GM12865 (cell line): ENCODE data around the gene LRIG1.
A peak's percentile ranks its signal among the peaks of the same experiment; 100 is the strongest.

Source experiments
- DNase-seq: peaks from one replicate; pipeline ENCODE4 v3.0.0; 2010; ENCODE audit warnings: low read depth
- H3K4me3 ChIP-seq: 2 replicates; pipeline ENCODE4 v1.5.1; 2011; ENCODE audit warnings: mild to moderate bottlenecking, low read depth, low read length, control low read depth
- TF ChIP-seq, protein P1 (sequence below): IDR thresholded peaks from 2 replicates; pipeline ENCODE4 v1.5.1; 2011; ENCODE audit warnings: low read length, control low read depth, low read depth, inconsistent platforms; ENCODE audit not compliant: insufficient read depth; ENCODE audit errors: missing control alignments

Gene LRIG1

DNA sequence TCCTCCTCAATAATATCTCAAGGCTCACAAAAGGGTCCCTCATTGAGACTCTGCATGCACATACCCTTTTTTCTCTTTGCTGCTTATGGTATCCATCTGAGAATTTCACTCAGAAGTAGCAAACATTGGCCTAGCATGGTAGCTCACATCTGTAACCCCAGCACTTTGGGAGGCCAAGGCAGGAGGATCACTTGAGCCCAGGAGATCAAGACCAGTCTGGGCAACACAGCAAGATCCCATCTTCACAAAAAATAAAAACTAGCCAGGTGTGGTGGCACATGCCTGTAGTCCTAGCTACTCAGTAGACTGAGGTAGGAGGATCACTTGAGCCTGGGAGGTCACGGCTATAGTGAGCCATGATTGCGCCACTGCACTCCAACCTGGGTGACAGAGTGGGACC, 11.7 kb downstream of the LRIG1 start:
- no peak overlapping the region for H3K4me3 ChIP-seq
- DNase-seq: no peak
- TF ChIP-seq, protein P1, sequence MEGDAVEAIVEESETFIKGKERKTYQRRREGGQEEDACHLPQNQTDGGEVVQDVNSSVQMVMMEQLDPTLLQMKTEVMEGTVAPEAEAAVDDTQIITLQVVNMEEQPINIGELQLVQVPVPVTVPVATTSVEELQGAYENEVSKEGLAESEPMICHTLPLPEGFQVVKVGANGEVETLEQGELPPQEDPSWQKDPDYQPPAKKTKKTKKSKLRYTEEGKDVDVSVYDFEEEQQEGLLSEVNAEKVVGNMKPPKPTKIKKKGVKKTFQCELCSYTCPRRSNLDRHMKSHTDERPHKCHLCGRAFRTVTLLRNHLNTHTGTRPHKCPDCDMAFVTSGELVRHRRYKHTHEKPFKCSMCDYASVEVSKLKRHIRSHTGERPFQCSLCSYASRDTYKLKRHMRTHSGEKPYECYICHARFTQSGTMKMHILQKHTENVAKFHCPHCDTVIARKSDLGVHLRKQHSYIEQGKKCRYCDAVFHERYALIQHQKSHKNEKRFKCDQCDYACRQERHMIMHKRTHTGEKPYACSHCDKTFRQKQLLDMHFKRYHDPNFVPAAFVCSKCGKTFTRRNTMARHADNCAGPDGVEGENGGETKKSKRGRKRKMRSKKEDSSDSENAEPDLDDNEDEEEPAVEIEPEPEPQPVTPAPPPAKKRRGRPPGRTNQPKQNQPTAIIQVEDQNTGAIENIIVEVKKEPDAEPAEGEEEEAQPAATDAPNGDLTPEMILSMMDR: no peak

DNA sequence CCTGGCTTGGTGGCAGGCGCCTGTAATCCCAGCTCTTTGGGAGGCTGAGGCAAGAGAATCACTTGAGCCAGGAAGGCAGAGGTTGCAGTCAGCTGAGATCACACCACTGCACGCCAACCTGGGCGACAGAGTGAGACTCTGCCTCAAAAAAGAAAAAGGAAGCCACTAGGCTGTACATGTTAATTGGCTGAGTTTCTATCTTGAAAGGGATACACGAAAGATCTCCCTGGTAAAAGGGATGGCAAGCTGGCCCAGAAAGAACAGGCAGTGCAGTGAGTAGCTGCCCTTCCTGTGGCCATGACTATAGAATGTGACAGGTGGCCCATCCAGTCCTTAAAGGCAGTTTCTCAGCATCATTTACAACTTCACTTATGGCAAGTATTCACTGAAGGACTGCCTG, 12.3 kb downstream of the LRIG1 start:
- TF ChIP-seq, protein P1: no peak
- H3K4me3 ChIP-seq: no peak overlapping the region
- peak; percentile 62 for DNase-seq

DNA sequence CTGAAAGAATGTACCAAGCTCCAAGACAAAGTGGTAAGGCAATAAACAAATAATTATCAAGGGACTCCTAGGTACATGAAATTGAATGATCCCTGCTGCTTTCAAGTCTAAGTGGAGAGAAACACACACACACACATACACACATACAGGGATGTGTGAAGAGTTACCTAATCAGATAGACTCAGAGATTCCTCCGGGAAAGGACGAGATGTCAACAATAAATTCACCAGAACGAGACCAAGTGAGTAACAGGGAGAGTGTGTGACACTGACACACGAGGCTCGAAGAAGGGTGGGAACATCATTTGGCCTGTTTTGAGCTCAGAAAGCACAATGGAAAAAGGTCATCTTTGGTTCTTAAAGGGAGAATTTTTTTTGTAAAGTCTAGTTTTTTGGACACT, 13.4 kb downstream of the LRIG1 start:
- H3K4me3 ChIP-seq: no peak overlapping the region
- TF ChIP-seq, protein P1: no peak
- DNase-seq: no peak

DNA sequence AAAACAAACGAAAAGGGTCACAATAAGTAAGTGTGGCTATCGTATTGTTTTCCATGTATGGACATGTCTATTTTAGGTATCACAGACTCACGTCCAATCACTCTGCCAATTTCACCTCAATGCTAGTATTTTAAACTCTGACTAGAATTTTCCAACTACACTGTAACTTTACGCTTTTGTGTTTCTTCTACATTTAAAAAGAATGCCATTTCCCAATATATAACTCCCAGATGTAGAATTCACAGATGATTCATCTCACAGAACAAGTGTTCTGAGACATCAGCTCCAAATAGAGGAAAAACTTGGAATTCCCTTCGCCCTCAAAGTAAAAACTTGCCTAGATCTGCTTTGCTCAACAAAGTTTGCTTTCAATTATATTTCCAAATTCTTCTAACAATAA, 14.2 kb downstream of the LRIG1 start:
- DNase-seq: no peak
- TF ChIP-seq, protein P1: no peak
- no peak overlapping the region for H3K4me3 ChIP-seq

DNA sequence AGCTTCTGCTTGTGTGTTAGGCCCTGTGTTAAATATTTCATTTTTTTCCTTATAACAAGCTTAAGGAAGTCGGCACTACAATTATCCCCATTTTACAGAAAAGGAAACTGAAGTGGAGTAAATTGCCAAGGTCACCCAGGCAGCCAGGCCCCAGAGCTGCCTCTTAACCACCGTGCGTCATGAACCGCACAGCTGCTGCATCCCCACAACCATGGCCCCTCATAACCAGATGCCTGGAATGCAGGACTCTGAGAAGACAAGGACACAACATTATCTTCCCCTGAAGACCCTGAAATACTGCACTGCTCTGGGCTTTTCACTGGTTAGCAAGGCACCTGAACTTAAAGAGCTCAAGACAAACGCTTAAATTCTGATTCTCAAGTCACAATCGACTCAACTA, 14.6 kb downstream of the LRIG1 start:
- DNase-seq: no peak
- H3K4me3 ChIP-seq: no peak overlapping the region
- TF ChIP-seq, protein P1: no peak

DNA sequence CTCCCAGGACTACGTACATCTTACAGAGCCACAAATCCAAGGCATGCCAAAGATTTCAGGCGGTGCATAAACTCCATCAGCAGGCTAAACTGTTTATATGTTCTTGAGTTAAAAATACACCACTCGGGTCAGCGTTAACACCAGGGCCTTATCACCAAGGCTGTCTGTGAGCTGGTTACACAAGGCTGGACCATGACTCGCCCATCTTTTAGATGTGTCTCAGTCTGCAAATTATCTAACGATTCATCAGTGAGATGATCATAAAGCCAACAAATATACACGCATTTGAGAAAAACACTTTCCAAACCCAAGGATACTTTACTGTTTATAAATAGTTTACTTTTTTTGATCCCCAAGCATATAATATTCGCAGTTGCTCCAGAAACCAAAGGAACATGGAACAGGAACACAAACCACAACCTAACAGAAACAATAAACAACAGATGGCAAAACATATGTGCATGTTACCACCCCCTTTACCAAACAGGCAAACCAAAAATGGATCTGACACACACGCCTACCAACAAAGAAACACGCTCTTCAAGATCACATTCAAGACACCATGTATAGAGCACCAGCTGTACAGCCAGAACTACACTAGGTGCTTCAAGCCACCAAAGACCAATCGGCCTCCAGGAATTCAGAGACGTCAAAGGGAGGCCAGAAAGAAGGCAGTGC, 15.4 kb downstream of the LRIG1 start:
- no peak for DNase-seq
- TF ChIP-seq, protein P1: no peak
- H3K4me3 ChIP-seq: no peak overlapping the region
